Lower lobe of right lung (tissue), 2 donors: ENCODE measurements around the gene FNIP2. TPM values are rescaled to one million over a fixed set of nuclear protein-coding genes. Genes with fewer than 3 reads are reported as not detected.

ENCODE experiments used
- ATAC-seq, 2 donors: fragments of 200-7000 bp; cut with Tn5 transposase; one replicate each; pipeline ENCODE4 v1.9.1; 2020 to 2022; ENCODE audit warnings: mild to moderate bottlenecking in 2 of 2, moderate library complexity in 2 of 2
- DNase-seq: peaks from one replicate; pipeline ENCODE4 v3.0.0-alpha.2; 2020
- H3K27ac ChIP-seq: fragments of 200-600 bp; one replicate; pipeline ENCODE4 v1.8.0; 2022
- H3K27me3 ChIP-seq: fragments of 200-600 bp; one replicate; pipeline ENCODE4 v1.8.0; 2022; ENCODE audit warnings: low read depth
- H3K36me3 ChIP-seq: fragments of 200-600 bp; one replicate; pipeline ENCODE4 v1.8.0; 2022; ENCODE audit warnings: mild to moderate bottlenecking
- H3K4me1 ChIP-seq: fragments of 200-600 bp; one replicate; pipeline ENCODE4 v1.8.0; 2022
- H3K4me3 ChIP-seq: fragments of 200-600 bp; one replicate; pipeline ENCODE4 v1.8.0; 2022; ENCODE audit warnings: mild to moderate bottlenecking
- H3K9me3 ChIP-seq: fragments of 200-600 bp; one replicate; pipeline ENCODE4 v1.8.0; 2022
- intact Hi-C: fragments of 100-400 bp; cut with DNase I; formaldehyde crosslinking; loops from one replicate; pipeline ENCODE4 v1.11.0; 2022
- total RNA-seq: library from RNA; stranded (reverse); fragmentation: NEBNext Ultra II Directional; extraction: Animal tissue kit (Norgen Biotek cat#: 25700); gene quantifications from one replicate; pipeline ENCODE4 v1.2.1, GENCODE V29; 2021
- TF ChIP-seq, protein P1 (sequence below): fragments of 200-600 bp; IDR thresholded peaks from one replicate; pipeline ENCODE4 v1.8.0; 2022; ENCODE audit warnings: antibody characterized with exemption, mild to moderate bottlenecking
- donor health status: DM: no; HTN: yes; CAD: no; lungs with severe emphysema.

The FNIP2 gene
- total RNA-seq, 1 donor from 2014 or later: 90.7 TPM

DNA sequence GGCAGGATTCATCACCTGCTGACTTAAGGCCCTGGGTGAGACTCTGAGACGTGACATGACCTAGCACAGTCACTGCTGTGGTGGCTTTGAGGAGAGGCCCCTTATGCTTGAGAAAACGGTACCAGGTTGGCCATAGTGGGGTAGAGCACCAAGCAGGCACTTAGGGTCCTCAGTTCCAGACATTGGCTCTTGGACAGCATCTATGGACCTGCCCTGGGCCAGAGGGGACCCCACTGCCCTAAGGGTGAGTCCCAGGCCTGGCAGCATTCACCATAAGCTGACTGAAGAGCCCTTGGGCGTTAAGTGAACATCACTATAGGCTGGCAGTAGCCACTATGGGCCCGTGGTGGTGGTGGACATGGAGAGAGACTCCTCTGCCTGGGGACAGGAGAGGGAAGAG is 78.7 kb downstream of the FNIP2 start:
- ATAC-seq: peak in 1 of 2 donors; percentile 36
- H3K4me3 ChIP-seq: no peak overlapping the region
- intact Hi-C loops: no loop called here

DNA sequence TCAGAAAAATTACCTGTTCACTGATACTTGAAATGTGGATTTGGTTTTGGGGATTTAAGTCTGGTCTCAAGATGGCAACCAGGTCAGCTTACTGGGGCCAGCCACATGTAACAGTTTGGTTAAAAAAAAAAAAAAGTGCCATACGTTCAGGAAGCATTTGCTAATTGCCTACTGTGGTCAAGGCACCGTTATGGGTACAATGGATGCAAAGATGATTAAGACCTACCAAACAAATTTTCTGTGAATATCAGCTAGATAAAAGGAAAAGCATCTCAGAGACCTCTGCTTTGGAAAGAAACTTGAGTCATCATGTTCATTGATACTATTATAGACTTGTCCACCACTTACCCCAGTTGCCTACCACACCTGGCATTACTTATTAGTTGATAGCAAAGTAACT is 80.9 kb downstream of the FNIP2 start:
- peaks cover 6% of the 10 kb centered on the region for H3K4me1 ChIP-seq
- ATAC-seq: no peak
- no peaks in the 10 kb centered on the region for H3K9me3 ChIP-seq
- no peak for DNase-seq
- TF ChIP-seq, protein P1, sequence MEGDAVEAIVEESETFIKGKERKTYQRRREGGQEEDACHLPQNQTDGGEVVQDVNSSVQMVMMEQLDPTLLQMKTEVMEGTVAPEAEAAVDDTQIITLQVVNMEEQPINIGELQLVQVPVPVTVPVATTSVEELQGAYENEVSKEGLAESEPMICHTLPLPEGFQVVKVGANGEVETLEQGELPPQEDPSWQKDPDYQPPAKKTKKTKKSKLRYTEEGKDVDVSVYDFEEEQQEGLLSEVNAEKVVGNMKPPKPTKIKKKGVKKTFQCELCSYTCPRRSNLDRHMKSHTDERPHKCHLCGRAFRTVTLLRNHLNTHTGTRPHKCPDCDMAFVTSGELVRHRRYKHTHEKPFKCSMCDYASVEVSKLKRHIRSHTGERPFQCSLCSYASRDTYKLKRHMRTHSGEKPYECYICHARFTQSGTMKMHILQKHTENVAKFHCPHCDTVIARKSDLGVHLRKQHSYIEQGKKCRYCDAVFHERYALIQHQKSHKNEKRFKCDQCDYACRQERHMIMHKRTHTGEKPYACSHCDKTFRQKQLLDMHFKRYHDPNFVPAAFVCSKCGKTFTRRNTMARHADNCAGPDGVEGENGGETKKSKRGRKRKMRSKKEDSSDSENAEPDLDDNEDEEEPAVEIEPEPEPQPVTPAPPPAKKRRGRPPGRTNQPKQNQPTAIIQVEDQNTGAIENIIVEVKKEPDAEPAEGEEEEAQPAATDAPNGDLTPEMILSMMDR: no peak
- H3K27ac ChIP-seq: no peak overlapping the region
- intact Hi-C loops: loop anchor here (10.0 kb wide), 1 partner anchor 325 kb away; no protein-coding TSS in a partner anchor
- no peaks in the 10 kb centered on the region for H3K27me3 ChIP-seq
- H3K4me3 ChIP-seq: no peak overlapping the region
- peaks cover 42% of the 10 kb centered on the region for H3K36me3 ChIP-seq

More for the DNA sequence above, 78.7 kb downstream of the FNIP2 start:
- DNase-seq: no peak
- Histone ChIP-seq H3K36me3 (peaks cover 51% of the 10 kb centered on the region), H3K27ac (no peak overlapping the region), H3K4me1 (peaks cover 6% of the 10 kb centered on the region), H3K9me3 (no peaks in the 10 kb centered on the region), H3K27me3 (no peaks in the 10 kb centered on the region)
- TF ChIP-seq, protein P1: no peak

GRCh38 chr4:158850371-158850770 is 81.5 kb downstream of the FNIP2 start:
- TF ChIP-seq, protein P1: no peak
- DNase-seq (no peak), ATAC-seq (no peak)
- Histone ChIP-seq H3K27ac (no peak overlapping the region), H3K4me1 (peaks cover 6% of the 10 kb centered on the region), H3K9me3 (no peaks in the 10 kb centered on the region), H3K36me3 (peaks cover 45% of the 10 kb centered on the region), H3K4me3 (no peak overlapping the region), H3K27me3 (no peaks in the 10 kb centered on the region)
- intact Hi-C loops: loop anchor here (10.0 kb wide), 1 partner anchor 324 kb away; no protein-coding TSS in a partner anchor

- H3K27ac ChIP-seq: no peak overlapping the region
- H3K9me3 ChIP-seq: no peaks in the 10 kb centered on the region
- TF ChIP-seq, protein P1: peak; percentile 70
- peaks cover 45% of the 10 kb centered on the region for H3K36me3 ChIP-seq
- H3K4me1 ChIP-seq: peaks cover 6% of the 10 kb centered on the region
- no peak for DNase-seq
- no peaks in the 10 kb centered on the region for H3K27me3 ChIP-seq
- intact Hi-C loops: loop anchor here (10.0 kb wide), 1 partner anchor 324 kb away; no protein-coding TSS in a partner anchor
- H3K4me3 ChIP-seq: no peak overlapping the region
- peak in 1 of 2 donors; percentile 48 for ATAC-seq
These were observed 82.2 kb downstream of the FNIP2 start for GRCh38 chr4:158850800-158851644.

DNA sequence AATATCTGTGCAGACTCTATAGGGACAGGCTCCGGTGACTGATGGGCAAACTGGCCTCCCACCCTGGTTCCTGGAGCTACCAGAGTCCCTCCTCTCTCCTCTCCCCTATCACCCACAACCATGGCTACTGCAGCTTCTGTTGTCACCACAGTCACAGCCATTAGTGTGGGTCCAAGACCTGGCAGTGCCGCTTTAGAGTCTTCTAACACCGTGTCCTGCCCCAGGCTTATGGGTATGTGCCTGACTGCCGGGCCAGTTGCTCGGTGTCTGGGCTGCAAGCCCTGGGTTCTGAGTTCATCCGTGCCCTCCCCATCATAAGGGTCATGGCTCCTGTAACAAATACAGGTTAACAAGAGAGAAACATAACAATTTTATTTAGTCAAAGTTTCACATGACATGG is 85.4 kb downstream of the FNIP2 start:
- H3K9me3 ChIP-seq: no peaks in the 10 kb centered on the region
- DNase-seq (no peak), ATAC-seq (no peak)
- intact Hi-C loops: loop anchor here (10.0 kb wide), 1 partner anchor 321 kb away; no protein-coding TSS in a partner anchor
- H3K27ac ChIP-seq: no peak overlapping the region
- H3K36me3 ChIP-seq: peaks cover 33% of the 10 kb centered on the region
- peaks cover 6% of the 10 kb centered on the region for H3K4me1 ChIP-seq
- H3K27me3 ChIP-seq: no peaks in the 10 kb centered on the region
- no peak overlapping the region for H3K4me3 ChIP-seq
- TF ChIP-seq, protein P1: no peak
